HT1080 (cell line): Measurements from ENCODE around the gene OR1L6. TPM values are rescaled to one million over a fixed set of nuclear protein-coding genes. Genes with fewer than 3 reads are reported as not detected.

Experiments
- DNase-seq: peaks from one replicate; pipeline ENCODE4 v3.0.0-alpha.2; 2015; ENCODE audit warnings: low read depth
- polyA plus RNA-seq, 2 experiments: library from polyadenylated mRNA; depleted of rRNA; stranded (reverse); fragments of >200 nt; gene quantifications; 2 replicates each; pipeline ENCODE4 v1.2.3, GENCODE V29; 2015
- total RNA-seq: library from RNA; depleted of rRNA; stranded (reverse); fragments of >200 nt; shearing (Covaris generic); gene quantifications from 2 replicates; pipeline ENCODE4 v1.2.3, GENCODE V29; 2014; rRNA removed

OR1L6 gene
- not detected in 2 replicates for total RNA-seq
- not detected in 2 replicates for polyA plus RNA-seq (2015; cell fraction: cytosol; rRNA removed)
- not detected in 2 replicates for polyA plus RNA-seq (2015; cell fraction: nucleus; rRNA removed)

- DNase-seq: no peak
Observed at GRCh38 chr9:122742003-122742402, at the start of gene OR1L6. OR1L6 (plus strand) TSS chr9:122742303; CDS start chr9:122749848, 7,545 bp downstream.

DNA sequence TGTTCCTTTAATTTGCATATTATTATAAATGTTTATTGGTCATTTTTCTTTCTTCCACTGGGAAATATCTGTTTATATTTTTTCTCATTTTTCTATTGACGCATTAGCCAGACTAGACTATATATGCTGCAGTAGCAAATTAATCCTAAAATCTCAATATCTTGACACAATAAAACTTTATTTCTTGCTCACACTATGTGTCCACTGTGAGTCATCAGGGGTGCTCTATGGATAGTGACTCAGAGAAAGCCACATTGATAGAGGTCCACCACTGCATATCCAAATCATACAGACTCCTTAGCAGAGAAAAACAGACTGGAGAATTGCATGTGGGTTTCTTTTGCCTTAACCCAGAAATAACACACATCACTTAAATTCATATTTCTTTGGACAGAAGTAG lies 46.4 kb upstream of the OR1L6 start:
- peak; percentile 42 for DNase-seq

DNA sequence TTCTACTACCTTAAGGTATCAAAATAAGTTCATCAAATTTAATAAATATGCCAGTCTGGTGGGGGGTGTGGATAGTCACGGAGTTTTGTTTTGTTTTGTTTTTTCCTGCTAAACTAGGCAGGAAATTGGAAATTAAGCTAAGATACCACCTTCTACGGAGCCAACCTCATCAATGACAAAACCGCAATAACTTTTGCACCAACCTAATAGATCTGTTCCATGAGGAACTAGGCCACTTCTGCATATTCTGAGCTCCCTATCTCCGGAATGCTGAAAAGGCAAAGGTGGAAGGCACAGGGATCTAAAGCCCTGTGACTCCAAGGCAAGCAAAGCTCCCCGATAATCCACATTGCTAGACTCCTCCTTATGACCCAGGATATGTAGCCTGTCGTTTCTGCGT lies 24.1 kb upstream of the OR1L6 start:
- DNase-seq: no peak

- no peak for DNase-seq
Observed at GRCh38 chr9:122719218-122719617, 22.9 kb upstream of the OR1L6 start.

DNA sequence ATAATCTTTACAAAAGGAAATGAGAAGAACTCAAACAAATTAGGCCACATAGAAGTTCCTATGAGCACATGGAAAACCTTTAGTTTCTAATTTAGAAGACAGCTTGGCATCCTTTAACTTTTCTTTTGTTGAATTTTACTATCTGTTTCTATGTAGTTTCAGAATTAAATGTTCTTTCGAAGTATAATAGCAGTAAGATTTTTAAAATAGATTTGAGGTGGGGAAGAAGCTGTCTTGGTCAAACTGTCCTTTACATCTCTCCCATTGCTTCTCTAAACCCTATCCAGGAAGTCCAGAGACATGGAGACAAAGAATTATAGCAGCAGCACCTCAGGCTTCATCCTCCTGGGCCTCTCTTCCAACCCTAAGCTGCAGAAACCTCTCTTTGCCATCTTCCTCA lies 18.4 kb upstream of the OR1L6 start, which contains the start of gene OR1L4:
OR1L4 (plus strand) TSS at position 301 of the 400 bp plus-strand sequence; CDS start at position 301, 0 bp downstream.
- no peak for DNase-seq

DNA sequence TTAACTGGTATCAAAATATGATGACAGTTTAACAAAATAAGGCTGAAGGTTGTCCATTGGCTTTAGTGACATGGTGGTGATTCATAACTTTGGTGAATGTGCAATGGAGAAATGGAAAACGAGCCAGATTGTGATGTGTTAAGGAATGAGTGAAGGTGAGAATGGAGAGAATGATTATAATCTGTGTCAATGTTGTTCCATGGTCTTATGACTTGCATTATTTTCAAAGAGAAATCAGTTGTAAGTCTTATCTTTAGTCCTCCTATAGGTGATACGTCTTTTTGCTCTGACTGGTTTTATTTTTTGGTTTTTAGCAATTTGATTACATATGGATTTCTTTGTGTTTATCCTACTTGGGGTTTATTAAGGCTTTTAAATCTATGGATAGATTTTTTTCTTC lies 12.7 kb downstream of the OR1L6 start:
- no peak for DNase-seq

DNA sequence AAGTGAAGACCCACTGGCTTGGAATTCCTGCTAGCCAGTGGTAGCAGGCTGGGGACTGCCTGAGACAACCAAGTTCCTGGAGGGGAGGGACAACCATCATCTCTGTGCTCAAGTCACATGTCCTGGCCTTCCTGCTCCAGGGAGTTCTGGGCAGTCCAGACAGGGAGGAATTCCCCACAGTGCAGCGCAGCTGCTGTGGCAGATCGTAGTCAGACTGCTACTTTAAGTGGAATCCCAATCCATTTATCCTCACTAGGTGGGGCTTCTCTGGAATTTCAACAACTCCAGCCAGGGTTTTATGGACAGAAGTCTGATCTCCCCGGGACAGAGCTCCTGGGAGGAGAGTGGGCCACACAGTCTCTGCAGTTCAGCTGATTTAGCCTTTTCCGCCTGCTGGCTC lies 25.7 kb downstream of the OR1L6 start:
- no peak for DNase-seq

DNA sequence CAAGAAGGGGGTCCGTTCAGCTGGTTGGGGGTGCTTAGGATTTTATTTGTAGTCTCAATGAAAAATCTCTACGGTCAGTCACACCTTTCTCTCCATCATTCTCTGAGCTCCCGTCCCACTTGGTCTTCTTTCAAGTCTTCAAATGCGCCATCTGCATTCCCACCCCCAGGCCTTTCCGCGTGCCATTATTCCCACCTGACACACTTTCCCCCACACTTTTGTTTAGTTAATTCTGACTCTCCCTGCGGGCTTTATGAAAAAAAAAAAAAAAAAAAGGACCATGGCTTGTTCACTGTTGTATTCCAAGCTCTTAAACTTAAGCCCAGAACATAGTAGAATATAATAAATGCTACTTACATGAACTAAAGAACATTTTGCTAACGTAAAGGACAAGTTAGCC lies 34.9 kb downstream of the OR1L6 start:
- DNase-seq: no peak

- DNase-seq: no peak
Observed at GRCh38 chr9:122777935-122778627, 36.0 kb downstream of the OR1L6 start.

DNA sequence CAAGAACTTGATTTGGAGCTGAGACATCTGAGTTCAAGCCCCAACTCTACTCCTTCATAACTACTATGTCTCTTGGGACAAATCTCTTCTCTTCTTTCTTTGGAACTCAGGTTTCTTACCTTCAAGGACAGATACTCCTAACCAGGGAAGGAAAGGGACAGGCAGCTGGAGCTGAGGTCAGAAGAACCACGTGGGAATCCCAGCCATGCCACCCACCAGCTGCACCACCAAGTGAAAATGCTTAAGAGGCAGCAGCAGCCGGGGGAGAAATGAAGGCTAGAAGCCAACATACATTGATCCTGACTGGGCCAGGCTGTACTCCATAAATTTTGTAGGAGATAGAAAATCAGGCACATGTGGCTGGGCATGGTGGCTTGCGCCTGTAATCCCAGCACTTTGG lies 37.1 kb downstream of the OR1L6 start:
- DNase-seq: no peak

DNA sequence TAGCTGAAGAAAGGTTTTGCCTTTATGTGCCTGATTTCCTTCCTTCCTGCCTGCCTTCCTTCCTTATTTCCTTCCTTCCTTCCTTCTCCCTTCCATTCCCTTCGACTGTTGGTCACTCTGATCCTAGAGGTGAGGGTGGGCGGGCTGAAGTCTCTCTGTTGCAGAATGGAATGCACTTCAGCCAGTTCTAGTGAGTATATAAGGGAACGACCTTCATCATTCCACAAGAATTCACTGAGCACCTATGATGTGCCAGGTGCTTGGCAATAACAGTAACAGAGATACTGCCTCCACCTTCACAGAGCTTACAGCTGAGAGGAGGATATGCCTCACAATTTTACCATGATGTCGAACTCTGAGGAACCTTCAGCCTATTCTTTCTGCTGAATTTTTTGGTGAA lies 37.9 kb downstream of the OR1L6 start:
- no peak for DNase-seq

- DNase-seq: no peak
Observed at GRCh38 chr9:122781671-122782070, 39.6 kb downstream of the OR1L6 start.

GRCh38 chr9:122785269-122785668 lies 43.2 kb downstream of the OR1L6 start:
- no peak for DNase-seq

DNA sequence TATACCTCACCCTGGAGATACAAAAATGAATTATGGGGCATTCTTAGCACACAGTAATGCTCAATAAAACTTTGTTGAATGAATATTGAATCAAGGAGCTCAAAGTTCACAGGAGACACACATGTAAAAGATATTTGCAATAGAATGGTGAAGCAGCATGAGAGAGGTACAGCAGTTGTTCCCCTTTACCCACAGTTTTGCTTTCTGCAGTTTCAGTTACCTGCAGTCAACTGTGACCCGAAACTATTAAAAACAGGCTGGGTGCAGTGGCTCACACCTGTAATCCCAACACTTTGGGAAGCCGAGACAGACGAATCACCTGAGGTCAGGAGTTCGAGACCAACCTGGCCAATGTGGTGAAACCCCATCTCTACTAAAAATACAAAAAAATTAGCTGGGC lies 44.2 kb downstream of the OR1L6 start:
- no peak for DNase-seq

- DNase-seq: no peak
Observed at GRCh38 chr9:122788831-122789230, 46.7 kb downstream of the OR1L6 start, which contains the start of gene OR5C1. OR5C1 (plus strand) TSS chr9:122788933; CDS start chr9:122788933, 0 bp downstream.

GRCh38 chr9:122789256-122790046 lies 47.3 kb downstream of the OR1L6 start:
- no peak for DNase-seq

DNA sequence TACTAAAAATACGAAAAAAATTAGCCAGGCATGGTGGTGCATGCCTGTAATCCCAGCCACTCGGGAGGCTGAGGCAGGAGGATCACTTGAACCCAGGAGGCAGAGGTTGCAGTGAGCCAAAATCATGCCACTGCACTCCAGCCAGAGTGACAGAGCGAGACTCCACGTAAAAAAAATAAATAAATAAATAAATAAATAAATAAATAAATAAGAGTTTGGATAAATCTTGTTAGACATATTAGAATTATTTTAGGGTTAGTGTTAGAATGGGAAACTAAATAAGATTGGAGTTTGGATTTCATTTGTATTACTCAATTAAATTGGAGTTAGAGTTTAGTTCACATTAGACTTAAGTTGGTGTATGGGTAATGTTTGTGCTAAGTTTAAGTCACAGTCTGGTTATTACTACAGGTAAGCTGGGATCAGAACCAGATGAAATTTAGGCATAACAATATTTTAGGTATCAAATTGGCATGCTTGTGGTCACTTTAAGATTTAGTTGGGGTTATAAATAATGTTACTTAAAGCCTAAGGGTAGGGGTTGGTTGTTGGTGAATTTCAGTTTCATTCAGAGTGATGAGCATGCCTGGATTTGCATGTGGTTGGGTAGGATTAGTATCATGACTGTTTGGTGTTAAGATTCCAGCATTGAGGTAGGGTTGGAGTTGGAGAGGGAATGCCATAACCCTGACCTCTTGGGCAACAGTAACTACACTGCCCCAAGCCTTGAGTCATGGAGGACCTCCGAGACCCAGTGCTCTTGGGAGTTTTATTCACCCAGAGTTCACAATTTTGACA lies 50.0 kb downstream of the OR1L6 start:
- DNase-seq: no peak

GRCh38 chr9:122797316-122798063 lies 55.4 kb downstream of the OR1L6 start:
- DNase-seq: peak; percentile 48
